ENCODE measurements around the gene INPP4B. TPM values are rescaled to one million over a fixed set of nuclear protein-coding genes. Genes with fewer than 3 reads are reported as not detected.
"Not testable (repeated sequence)": the region's sequence is repeated elsewhere in the genome, so short reads cannot be mapped to it uniquely, and the experiment has no call there.

INPP4B gene
- total and polyA plus RNA-seq, 7 experiments from 2014 or later: 52.8 to 77.5 (median 64.2) TPM

DNA sequence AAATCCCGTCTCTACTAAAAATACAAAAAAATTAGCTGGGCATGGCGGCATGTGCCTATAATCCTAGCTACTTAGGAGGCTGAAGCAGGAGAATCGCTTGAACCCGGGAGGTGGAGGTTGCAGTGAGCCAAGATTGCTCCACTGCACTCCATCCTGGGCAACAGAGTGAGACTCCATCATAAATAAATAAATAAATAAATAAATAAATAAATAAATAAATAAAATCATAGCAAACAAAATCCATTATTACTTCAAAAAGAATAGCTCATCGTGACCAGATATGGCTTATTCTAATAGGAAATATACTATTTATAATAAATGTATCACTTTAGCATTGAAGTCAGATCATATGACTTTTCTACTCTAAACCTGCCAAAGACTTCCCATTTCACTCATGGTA, 42.2 kb downstream of the INPP4B start:
- peaks cover 0 to 11% (median 5%) of the 10 kb centered on the region in 5 donors for H3K36me3 Mint-ChIP-seq
- H3K27ac Mint-ChIP-seq; H3K36me3 ChIP-seq (ENCODE audit: control insufficient read depth in 2 of 3, insufficient read depth in 3 of 3, low read length in 3 of 3): not testable (repeated sequence)

DNA sequence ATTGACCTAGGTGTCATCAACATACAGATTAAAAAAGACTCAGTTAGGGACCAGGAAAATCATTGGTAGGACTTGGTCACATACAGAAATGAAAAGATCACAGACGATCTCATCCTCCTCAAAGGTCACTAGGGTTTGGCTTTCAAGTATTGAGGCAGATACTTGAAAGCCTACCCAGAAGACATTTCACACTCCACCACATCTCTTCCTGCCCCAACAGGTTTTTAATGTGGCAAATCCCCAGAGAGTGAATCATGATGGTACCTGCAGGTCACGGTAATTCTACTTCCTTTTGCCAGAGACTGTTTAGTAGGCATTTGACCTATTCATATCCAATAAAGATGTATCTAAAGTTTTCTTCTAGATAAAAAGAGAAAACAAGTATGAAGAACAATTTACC, 44.1 kb downstream of the INPP4B start:
- H3K36me3 ChIP-seq (ENCODE audit: control insufficient read depth in 2 of 3, insufficient read depth in 3 of 3, low read length in 3 of 3): no peaks in the 10 kb centered on the region
- Mint-ChIP-seq H3K4me3 (peak overlapping the region in 1 of 10 donors; percentile 19), H3K36me3 (peaks cover 0 to 11% (median 5%) of the 10 kb centered on the region in 5 donors), H3K9me3 (peaks cover 0 to 7% (median 0%) of the 10 kb centered on the region in 11 donors), H3K4me1 (peaks cover 4 to 20% (median 16%) of the 10 kb centered on the region in 7 donors), H3K27me3 (no peaks in the 10 kb centered on the region), H3K27ac (no peak overlapping the region)
- ChIA-PET POLR2A (no interaction called here), CTCF (no interaction called here)
- no peaks in the 10 kb centered on the region for H3K27me3 ChIP-seq (ENCODE audit: control insufficient read depth in 2 of 2, insufficient read depth in 2 of 2, low read length in 2 of 2)
- no peaks in the 10 kb centered on the region for H3K9me3 ChIP-seq (ENCODE audit: control insufficient read depth in 2 of 3, low read length in 3 of 3)
- intact Hi-C loops (cut with micrococcal nuclease): no loop called here
- ATAC-seq: no peak
- H3K27ac ChIP-seq (ENCODE audit: low read depth, low read length): no peak overlapping the region
- H3K4me1 ChIP-seq (ENCODE audit: control insufficient read depth in 2 of 2, insufficient read depth in 2 of 2, low read length in 2 of 2): peaks cover 0 to 7% of the 10 kb centered on the region in 2 donors
- peak in 1 of 9 donors; percentile 3 for DNase-seq
- no peak overlapping the region for H3K4me3 ChIP-seq (ENCODE audit: low read length)

More for the DNA sequence above, 42.2 kb downstream of the INPP4B start:
- H3K4me1 ChIP-seq (ENCODE audit: control insufficient read depth in 2 of 2, insufficient read depth in 2 of 2, low read length in 2 of 2); intact Hi-C loops (cut with micrococcal nuclease); CTCF ChIA-PET; H3K27ac ChIP-seq (ENCODE audit: low read depth, low read length); DNase-seq; POLR2A ChIA-PET; H3K4me3 ChIP-seq (ENCODE audit: low read length); ATAC-seq; H3K4me3 Mint-ChIP-seq; H3K9me3 Mint-ChIP-seq; H3K9me3 ChIP-seq (ENCODE audit: control insufficient read depth in 2 of 3, low read length in 3 of 3); H3K27me3 ChIP-seq (ENCODE audit: control insufficient read depth in 2 of 2, insufficient read depth in 2 of 2, low read length in 2 of 2); H3K27me3 Mint-ChIP-seq: not testable (repeated sequence)
- peaks cover 6 to 20% (median 16%) of the 10 kb centered on the region in 7 donors for H3K4me1 Mint-ChIP-seq

DNA sequence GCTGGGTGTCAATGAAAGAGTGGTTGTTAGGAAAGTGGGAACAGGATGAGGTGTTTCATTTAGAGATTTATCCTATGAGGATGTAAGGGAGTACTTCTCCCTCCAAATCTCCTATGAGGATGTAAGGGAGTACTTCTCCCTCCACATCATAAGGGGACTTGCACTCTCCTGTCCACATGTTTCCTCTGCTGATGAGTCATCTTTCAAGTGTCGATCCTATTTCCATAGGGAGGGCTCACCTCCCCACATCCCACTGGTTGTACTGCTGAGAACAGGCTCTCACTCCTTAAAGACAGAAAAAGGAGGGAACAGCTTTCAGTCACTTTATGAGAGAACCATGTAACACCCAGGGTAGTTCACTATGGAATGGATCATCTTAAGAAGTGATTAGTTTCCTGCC, 65.0 kb downstream of the INPP4B start:
- ChIA-PET POLR2A (no interaction called here), CTCF (no interaction called here)
- ATAC-seq (no peak), DNase-seq (no peak)
- Mint-ChIP-seq H3K4me1 (peaks cover 0 to 3% (median 0%) of the 10 kb centered on the region in 7 donors), H3K4me3 (no peak overlapping the region), H3K27ac (no peak overlapping the region), H3K27me3 (no peaks in the 10 kb centered on the region), H3K9me3 (peaks cover 0 to 2% (median 0%) of the 10 kb centered on the region in 11 donors), H3K36me3 (peaks cover 0 to 6% (median 2%) of the 10 kb centered on the region in 5 donors)
- Histone ChIP-seq H3K4me1 (ENCODE audit: control insufficient read depth in 2 of 2, insufficient read depth in 2 of 2, low read length in 2 of 2) (no peaks in the 10 kb centered on the region), H3K27me3 (ENCODE audit: control insufficient read depth in 2 of 2, insufficient read depth in 2 of 2, low read length in 2 of 2) (no peaks in the 10 kb centered on the region), H3K9me3 (ENCODE audit: control insufficient read depth in 2 of 3, low read length in 3 of 3) (no peaks in the 10 kb centered on the region), H3K27ac (ENCODE audit: low read depth, low read length) (no peak overlapping the region), H3K4me3 (ENCODE audit: low read length) (no peak overlapping the region), H3K36me3 (ENCODE audit: control insufficient read depth in 2 of 3, insufficient read depth in 3 of 3, low read length in 3 of 3) (no peaks in the 10 kb centered on the region)
- intact Hi-C loops (cut with micrococcal nuclease): no loop called here

DNA sequence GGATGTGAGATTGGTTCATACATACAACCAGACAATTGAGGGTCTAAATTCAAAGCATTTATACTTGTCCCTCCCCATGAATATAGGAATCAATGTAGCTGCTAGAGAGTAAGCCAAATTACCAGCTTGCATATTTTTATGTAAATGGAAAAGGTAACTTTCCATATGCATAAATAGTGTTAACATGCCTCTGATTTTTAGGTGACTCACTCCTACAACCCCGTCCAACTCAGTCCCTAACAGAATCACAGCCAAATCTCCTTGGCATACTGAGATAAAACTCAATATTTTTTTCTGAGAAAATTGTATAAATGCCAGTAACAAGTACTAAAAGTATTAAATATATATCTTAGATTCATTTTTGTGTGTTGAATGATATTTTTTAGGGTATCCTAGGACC, 67.2 kb downstream of the INPP4B start:
- CTCF ChIA-PET: no interaction called here
- Mint-ChIP-seq H3K9me3 (peaks cover 0 to 2% (median 0%) of the 10 kb centered on the region in 11 donors), H3K27ac (no peak overlapping the region), H3K27me3 (no peaks in the 10 kb centered on the region), H3K4me1 (peaks cover 0 to 5% (median 0%) of the 10 kb centered on the region in 7 donors), H3K4me3 (no peak overlapping the region), H3K36me3 (peaks cover 0 to 6% (median 2%) of the 10 kb centered on the region in 5 donors)
- Histone ChIP-seq H3K36me3 (ENCODE audit: control insufficient read depth in 2 of 3, insufficient read depth in 3 of 3, low read length in 3 of 3) (no peaks in the 10 kb centered on the region), H3K9me3 (ENCODE audit: control insufficient read depth in 2 of 3, low read length in 3 of 3) (no peaks in the 10 kb centered on the region), H3K4me3 (ENCODE audit: low read length) (no peak overlapping the region), H3K27ac (ENCODE audit: low read depth, low read length) (no peak overlapping the region), H3K4me1 (ENCODE audit: control insufficient read depth in 2 of 2, insufficient read depth in 2 of 2, low read length in 2 of 2) (no peaks in the 10 kb centered on the region), H3K27me3 (ENCODE audit: control insufficient read depth in 2 of 2, insufficient read depth in 2 of 2, low read length in 2 of 2) (no peaks in the 10 kb centered on the region)
- intact Hi-C loops (cut with micrococcal nuclease): no loop called here
- ATAC-seq (no peak), DNase-seq (no peak)
- POLR2A ChIA-PET: no interaction called here

DNA sequence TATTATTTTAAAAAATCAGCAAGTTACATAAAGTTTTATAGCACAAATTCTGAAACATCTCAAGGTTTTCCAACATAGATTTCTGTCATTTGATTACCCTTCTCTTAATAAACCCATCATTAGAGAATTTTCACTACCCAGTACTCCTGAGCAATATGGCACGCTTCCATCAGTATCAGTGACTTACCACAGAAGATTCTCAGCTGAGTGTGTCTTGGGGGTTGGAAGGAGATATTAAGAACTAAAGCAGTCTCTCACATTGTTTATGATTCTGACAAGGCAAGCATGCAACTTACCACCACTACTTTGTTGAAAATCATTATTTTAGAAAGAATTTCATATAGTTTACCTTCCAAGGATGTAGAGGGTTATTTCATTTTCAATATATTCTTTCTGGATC, 67.7 kb downstream of the INPP4B start:
- Histone ChIP-seq H3K27me3 (ENCODE audit: control insufficient read depth in 2 of 2, insufficient read depth in 2 of 2, low read length in 2 of 2) (no peaks in the 10 kb centered on the region), H3K4me3 (ENCODE audit: low read length) (no peak overlapping the region), H3K9me3 (ENCODE audit: control insufficient read depth in 2 of 3, low read length in 3 of 3) (no peaks in the 10 kb centered on the region), H3K4me1 (ENCODE audit: control insufficient read depth in 2 of 2, insufficient read depth in 2 of 2, low read length in 2 of 2) (no peaks in the 10 kb centered on the region), H3K27ac (ENCODE audit: low read depth, low read length) (no peak overlapping the region), H3K36me3 (ENCODE audit: control insufficient read depth in 2 of 3, insufficient read depth in 3 of 3, low read length in 3 of 3) (no peaks in the 10 kb centered on the region)
- Mint-ChIP-seq H3K9me3 (peaks cover 0 to 2% (median 0%) of the 10 kb centered on the region in 11 donors), H3K27ac (no peak overlapping the region), H3K4me3 (no peak overlapping the region), H3K4me1 (peaks cover 0 to 5% (median 0%) of the 10 kb centered on the region in 7 donors), H3K27me3 (no peaks in the 10 kb centered on the region), H3K36me3 (peaks cover 0 to 6% (median 2%) of the 10 kb centered on the region in 5 donors)
- ChIA-PET CTCF (no interaction called here), POLR2A (no interaction called here)
- ATAC-seq: no peak
- no peak for DNase-seq
- intact Hi-C loops (cut with micrococcal nuclease): no loop called here

DNA sequence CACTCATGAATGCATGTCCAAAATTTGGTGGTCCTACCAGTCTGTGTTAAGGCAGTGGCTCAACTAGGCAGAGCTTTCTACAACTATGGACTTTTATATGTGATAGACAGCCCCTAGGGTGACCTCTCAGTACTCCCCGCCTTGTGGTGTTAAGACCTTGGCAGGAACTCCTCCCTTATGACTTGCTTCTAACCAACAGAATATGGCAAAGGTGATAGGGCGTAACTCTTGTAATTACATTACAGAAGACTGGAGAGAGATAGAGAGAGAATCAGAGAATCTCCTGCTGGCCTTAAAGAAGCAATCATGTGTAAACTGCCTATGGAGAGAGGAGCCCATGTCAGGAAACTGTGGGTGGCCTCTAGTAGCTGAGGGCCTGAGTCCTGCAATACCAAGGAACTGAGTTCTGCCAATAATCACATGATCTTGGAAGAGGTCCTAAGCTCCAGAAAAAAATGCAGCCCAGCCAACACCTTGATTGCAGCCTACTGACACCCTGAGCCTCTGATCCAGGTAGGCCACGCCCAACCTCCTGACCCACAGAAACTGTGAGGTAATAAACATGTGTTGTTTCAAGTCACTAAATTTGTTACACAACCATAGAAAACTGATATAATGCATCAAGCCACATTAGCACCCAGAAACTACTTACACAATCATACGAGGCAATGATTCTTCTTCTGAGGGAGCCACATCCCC, 68.9 kb downstream of the INPP4B start:
- peaks cover 0 to 6% (median 2%) of the 10 kb centered on the region in 5 donors for H3K36me3 Mint-ChIP-seq
- no peak overlapping the region for H3K4me3 ChIP-seq (ENCODE audit: low read length)
- no peak overlapping the region for H3K4me3 Mint-ChIP-seq
- no peaks in the 10 kb centered on the region for H3K27me3 Mint-ChIP-seq
- H3K4me1 Mint-ChIP-seq: peaks cover 0 to 5% (median 0%) of the 10 kb centered on the region in 7 donors
- no peak overlapping the region for H3K27ac ChIP-seq (ENCODE audit: low read depth, low read length)
- ATAC-seq (no peak), DNase-seq (no peak)
- CTCF ChIA-PET: no interaction called here
- no peaks in the 10 kb centered on the region for H3K4me1 ChIP-seq (ENCODE audit: control insufficient read depth in 2 of 2, insufficient read depth in 2 of 2, low read length in 2 of 2)
- no peak overlapping the region for H3K27ac Mint-ChIP-seq
- H3K27me3 ChIP-seq (ENCODE audit: control insufficient read depth in 2 of 2, insufficient read depth in 2 of 2, low read length in 2 of 2): no peaks in the 10 kb centered on the region
- H3K9me3 ChIP-seq (ENCODE audit: control insufficient read depth in 2 of 3, low read length in 3 of 3): no peaks in the 10 kb centered on the region
- POLR2A ChIA-PET: no interaction called here
- no peaks in the 10 kb centered on the region for H3K36me3 ChIP-seq (ENCODE audit: control insufficient read depth in 2 of 3, insufficient read depth in 3 of 3, low read length in 3 of 3)
- intact Hi-C loops (cut with micrococcal nuclease): no loop called here
- H3K9me3 Mint-ChIP-seq: peaks cover 0 to 3% (median 0%) of the 10 kb centered on the region in 11 donors

DNA sequence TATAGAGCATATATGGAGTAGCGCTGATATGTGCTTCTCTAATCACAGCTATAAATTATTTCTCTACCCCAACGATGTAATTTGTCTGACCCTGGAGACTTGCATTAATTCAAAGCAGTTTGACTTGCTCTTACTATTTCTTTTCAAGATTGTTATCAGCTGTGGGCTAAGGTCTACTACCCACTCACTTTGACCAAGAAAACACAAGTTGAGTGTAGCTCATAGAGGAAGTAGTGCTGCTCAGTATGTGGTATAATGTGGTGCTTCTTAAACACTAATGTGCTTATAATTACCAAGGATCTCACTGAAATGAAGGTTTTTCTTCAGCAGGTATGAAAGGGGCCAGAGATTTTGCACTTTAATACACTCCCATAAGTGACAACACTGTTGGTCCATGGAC, 70.1 kb downstream of the INPP4B start:
- H3K36me3 ChIP-seq (ENCODE audit: control insufficient read depth in 2 of 3, insufficient read depth in 3 of 3, low read length in 3 of 3): no peaks in the 10 kb centered on the region
- no peaks in the 10 kb centered on the region for H3K27me3 Mint-ChIP-seq
- H3K36me3 Mint-ChIP-seq: peaks cover 0 to 6% (median 2%) of the 10 kb centered on the region in 5 donors
- no peak for ATAC-seq
- ChIA-PET CTCF (interaction anchor here (0.6 kb wide), 1 partner anchor 54 kb away, joined by 3 read pairs; no protein-coding TSS in a partner anchor), POLR2A (interaction anchor here (0.7 kb wide), 1 partner anchor 410 kb away, joined by 3 read pairs; no protein-coding TSS in a partner anchor)
- peaks cover 0 to 5% (median 0%) of the 10 kb centered on the region in 7 donors for H3K4me1 Mint-ChIP-seq
- intact Hi-C loops (cut with micrococcal nuclease): no loop called here
- H3K27ac ChIP-seq (ENCODE audit: low read depth, low read length): no peak overlapping the region
- H3K4me3 Mint-ChIP-seq: no peak overlapping the region
- no peak overlapping the region for H3K27ac Mint-ChIP-seq
- no peak for DNase-seq
- no peak overlapping the region for H3K4me3 ChIP-seq (ENCODE audit: low read length)
- H3K4me1 ChIP-seq (ENCODE audit: control insufficient read depth in 2 of 2, insufficient read depth in 2 of 2, low read length in 2 of 2): no peaks in the 10 kb centered on the region
- no peaks in the 10 kb centered on the region for H3K27me3 ChIP-seq (ENCODE audit: control insufficient read depth in 2 of 2, insufficient read depth in 2 of 2, low read length in 2 of 2)
- H3K9me3 Mint-ChIP-seq: peaks cover 0 to 3% (median 0%) of the 10 kb centered on the region in 11 donors
- no peaks in the 10 kb centered on the region for H3K9me3 ChIP-seq (ENCODE audit: control insufficient read depth in 2 of 3, low read length in 3 of 3)
